IPS-NIHi7 (cell line): ENCODE measurements around the gene TMEM63A.
"Not testable (repeated sequence)": the region's sequence is repeated elsewhere in the genome, so short reads cannot be mapped to it uniquely, and the experiment has no call there.

Experiments
- DNase-seq: peaks from one replicate; pipeline ENCODE4 v3.0.0; 2012; ENCODE audit warnings: mixed read lengths; ENCODE audit errors: extremely low spot score

Gene TMEM63A

DNA sequence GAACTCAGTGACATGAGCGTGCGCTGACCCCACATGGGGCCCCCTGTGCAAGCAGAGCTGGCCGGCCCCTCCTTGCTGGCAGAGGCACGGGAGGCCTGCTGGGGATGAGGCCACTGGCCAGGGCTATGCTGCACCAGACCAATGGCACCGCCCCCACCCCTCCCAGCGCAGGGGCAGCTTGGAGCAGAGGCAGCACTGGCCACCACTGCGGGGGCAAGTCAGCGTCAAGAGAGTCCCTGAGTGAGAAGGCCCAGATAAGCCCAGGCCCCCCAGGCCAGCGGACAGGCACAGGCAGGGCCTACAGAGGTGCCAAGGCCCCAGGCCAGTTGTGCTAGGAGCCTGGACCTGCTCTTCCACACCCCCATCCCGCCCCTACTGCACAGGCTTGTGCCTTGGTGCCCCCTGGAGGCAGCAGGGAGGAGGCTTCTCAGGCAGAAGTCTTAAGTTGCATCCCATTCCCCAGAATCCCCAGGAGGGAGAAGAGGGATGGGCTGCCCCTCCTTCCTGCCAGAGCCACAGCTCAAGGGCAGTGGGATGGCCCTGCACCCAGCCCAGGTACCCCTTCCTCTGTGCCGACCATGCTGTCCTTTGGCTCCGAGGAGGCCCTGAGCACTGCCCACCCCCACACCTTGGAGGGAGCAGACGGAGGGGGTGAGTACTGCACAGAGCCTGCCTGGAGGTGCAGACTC is 36.5 kb downstream of the TMEM63A start:
- DNase-seq = peak; percentile 93

DNA sequence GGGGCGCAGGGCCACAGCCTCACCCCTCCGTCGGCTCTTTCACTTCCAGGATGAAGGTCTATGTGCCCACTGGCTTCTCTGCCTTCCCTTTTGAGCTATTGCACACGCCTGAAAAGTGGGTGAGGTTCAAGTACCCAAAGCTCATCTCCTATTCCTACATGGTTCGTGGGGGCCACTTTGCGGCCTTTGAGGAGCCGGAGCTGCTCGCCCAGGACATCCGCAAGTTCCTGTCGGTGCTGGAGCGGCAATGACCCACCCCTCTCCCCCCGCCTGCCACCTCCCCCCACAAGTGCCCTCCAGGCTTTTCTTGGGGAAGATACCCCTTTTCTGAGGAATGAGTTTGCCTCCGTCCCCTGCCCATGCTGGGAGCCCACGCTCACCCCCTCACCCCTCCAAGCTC is 37.1 kb downstream of the TMEM63A start:
- DNase-seq = no peak

- no peak for DNase-seq
Observed at GRCh38 chr1:225844236-225845061, 37.7 kb downstream of the TMEM63A start.

DNA sequence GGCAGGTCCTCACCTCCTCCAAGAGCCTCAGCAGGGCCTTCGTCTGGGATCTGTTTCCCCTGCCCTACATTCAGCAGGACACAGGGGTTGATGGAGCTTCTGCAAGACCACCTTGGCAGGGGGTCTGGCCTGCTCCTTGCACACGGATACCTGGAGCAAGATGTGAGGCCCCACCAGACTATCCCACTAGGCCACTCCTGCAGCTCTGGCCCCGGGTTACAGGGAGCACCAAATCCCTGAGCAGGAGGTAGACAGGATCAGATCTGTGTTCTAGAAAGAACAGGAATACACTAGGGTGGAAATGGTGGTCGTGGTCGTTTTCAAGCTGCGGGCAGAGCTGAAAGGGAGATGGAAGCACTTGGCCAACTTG is 38.8 kb downstream of the TMEM63A start:
- no peak for DNase-seq

DNA sequence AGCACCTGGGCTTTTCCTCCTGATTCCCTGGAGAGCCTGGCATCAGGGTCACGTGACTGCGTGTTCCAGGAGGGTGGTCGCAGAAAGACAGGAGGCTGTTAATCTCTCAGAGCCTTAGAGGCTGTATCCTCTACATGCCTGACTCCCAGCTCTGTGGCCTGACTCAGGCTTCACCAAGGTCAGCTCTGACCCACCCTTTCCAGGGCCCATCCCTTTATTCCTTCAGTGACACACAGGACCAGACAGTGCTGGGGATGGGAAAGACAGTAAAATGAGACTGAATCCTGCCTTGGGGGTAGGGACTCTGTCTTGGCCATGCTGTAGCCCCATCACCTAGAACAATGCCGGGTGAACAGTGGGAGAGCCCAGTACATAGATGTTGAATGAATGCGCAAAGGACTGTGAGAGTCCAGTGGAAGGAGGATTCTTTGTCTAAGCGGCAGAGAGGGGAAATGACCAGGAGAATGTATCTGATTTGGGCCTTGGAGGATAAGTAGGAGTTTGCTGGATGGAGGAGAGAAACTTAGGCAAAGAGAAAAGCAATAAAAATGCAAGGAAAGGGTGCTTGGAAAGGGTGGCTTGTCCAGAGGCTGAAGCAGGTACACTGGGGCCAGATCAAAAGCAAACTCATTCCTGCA is 39.3 kb downstream of the TMEM63A start:
- no peak for DNase-seq

DNA sequence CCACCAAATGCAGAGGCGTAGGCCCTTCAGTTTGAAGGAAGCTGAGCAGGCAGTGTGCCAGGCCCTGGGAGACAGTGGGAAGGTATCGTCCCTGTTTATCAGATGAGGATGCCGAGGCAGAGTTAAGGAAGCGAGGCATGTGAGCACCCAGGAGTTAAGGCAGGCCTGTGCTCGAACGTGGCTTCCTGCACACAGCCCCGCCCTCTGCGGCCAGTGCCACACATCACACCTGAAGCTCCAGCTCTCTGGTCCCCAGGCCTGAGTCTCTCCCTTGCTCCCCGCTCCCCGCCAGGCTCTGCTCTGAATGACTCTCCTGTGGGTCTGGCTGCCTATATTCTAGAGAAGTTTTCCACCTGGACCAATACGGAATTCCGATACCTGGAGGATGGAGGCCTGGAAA is 40.1 kb downstream of the TMEM63A start:
- no peak for DNase-seq

- DNase-seq = no peak
Observed at GRCh38 chr1:225840713-225841112, 41.5 kb downstream of the TMEM63A start.

DNA sequence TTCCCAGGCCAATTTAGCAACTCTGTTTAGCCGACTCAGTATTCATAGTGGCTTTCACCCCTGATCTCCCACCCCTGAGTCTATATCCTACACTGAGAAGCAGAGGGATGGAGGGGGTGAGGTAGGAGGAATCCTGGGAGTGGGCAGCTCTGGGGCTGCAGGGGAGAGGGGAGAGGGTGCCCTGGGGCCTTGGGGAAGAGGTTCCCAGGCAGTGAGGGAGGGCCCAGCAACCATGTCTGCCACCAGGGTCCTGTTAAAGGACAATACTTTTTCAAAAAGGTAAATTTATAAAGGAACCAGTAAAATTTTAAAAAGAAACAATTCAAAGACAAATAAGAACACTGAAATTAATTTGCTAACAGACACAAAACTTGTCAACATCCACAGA is 42.0 kb downstream of the TMEM63A start:
- no peak for DNase-seq

- no peak for DNase-seq
Observed at GRCh38 chr1:225838793-225839192, 43.4 kb downstream of the TMEM63A start.

GRCh38 chr1:225836296-225836695 is 45.9 kb downstream of the TMEM63A start:
- DNase-seq = not testable (repeated sequence)

DNA sequence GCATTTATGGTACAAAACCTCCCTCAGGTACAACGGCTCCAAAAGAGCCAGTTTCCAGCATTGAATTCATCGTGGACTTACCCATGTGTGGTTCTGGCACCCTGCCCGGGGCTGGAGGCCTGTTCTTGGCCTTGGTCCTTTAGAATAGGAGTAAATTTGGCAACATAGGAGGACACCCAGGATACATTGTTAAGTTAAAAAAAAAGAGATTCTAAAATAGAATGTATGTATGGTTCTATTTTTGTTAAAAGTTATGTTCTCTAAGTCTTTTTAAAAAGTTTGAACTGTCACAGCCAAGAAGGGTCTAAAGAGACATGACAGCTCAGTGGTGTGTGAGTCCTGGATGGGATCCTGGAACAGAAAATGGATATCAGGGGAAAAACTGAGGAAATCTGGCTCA is 46.3 kb downstream of the TMEM63A start:
- no peak for DNase-seq

GRCh38 chr1:225834417-225835329 is 47.5 kb downstream of the TMEM63A start:
- DNase-seq = no peak

- no peak for DNase-seq
Observed at GRCh38 chr1:225830841-225831240, 51.3 kb downstream of the TMEM63A start.

GRCh38 chr1:225828706-225829345 is 53.4 kb downstream of the TMEM63A start:
- DNase-seq = no peak

DNA sequence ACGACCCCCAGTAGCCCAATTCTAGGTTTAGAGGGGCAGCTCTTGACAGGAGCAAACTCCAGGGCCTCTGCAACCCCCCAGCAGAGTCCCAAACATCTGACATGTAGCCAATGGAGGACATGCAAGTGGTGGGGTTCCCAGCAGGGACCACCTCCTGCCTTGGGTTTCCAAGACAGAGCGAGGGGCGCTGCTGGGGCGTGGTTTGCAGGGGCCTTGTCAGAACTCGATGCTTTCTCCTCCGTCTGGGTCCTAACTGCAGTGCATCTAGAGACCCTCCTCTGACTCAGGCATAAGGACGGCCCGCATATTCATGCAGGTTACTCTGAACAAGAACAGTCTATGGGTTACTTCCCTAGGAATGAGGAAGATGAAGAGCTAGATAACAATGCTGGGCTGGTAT is 55.1 kb downstream of the TMEM63A start:
- DNase-seq = no peak

GRCh38 chr1:225825607-225826007 is 56.6 kb downstream of the TMEM63A start:
- no peak for DNase-seq

GRCh38 chr1:225825078-225825477 is 57.1 kb downstream of the TMEM63A start:
- no peak for DNase-seq

DNA sequence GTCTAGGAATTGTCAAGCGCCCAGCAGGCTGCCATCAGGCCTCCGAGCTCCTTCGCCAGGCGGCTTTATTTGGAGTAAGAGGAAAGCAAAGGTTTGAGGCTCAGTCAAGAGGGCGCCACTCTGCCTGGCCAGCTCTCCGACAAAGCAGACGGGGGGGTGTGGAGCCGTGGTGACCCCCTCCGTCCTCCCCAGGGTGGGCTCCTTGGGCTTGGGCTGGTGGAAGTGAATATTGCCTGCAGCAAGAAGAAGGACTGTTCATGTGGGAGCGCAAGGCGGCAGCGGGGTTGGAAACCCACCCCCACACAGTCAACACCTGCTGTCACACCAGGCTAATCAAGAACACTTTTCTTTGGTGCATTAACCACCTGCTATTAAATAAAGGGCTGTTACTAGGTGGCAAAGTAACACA is 57.6 kb downstream of the TMEM63A start:
- DNase-seq = no peak

DNA sequence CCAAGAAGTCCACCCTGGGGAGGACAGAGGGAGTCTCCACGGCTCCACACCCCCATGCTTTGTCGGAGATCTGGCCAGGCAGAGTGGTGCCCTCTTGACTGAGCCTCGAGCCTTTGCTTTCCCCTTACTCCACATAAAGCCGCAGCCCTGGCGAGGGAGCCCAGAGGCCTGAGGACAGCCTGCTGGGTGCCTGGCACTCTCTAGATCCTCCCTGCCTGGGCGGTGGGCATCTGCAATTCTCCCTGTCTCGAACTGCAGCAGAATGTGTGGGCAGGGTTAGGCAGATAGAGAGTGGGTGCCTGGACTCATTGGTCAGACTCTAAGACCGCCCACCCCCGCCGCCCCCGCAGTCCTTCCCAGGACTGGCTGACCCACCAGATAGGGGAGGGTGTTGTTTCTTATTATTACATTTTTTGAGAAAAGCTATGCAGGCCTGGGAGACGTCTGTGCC is 58.3 kb downstream of the TMEM63A start:
- DNase-seq = no peak

DNA sequence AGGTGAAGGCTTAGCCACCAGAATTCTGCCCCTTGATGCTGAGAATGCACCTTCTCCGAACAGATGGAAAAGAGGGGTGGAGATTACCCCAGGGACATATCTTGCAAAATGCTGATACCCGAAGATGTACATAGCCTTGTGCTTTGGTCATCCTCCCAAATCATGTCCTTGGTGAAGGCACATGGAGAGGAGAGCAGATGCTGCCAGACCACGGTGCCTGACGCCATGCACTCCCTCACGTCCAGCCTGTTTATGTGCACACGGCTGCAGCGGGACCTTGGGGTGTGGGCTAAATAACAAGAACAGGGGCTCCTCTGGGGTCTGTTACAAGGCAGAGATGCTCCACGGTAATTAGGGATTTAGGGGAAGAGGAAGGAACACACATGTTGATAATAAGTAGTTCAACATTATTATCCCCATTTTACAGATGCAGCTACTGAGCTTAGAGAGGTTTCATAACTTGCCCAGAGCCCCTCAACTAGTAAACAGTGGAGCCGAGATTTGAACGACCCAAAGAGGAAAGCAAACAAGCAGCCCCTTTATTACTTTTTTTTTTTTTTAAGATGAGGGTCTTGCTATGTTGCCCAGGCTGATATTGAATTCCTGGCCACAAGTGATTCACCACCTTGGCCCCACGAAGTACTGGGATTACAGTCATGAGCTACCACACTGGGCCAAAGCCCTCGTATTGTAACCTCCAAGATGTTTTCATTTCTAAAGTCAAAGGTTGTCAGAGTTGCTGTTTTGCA is 59.4 kb downstream of the TMEM63A start:
- no peak for DNase-seq
